Loucy (cell line): ENCODE data around the gene TIMM29.

Source experiments
- H2AFZ ChIP-seq: fragments of 200-600 bp; sonication (generic); 2 replicates; pipeline ENCODE4 v1.6.0; 2016; ENCODE audit warnings: antibody characterized with exemption, mild to moderate bottlenecking, low read length, moderate library complexity
- H3F3A ChIP-seq: fragments of 200-600 bp; 2 replicates; pipeline ENCODE4 v1.6.0; 2016; ENCODE audit warnings: antibody characterized with exemption, low read depth, mild to moderate bottlenecking
- H3K27me3 ChIP-seq: fragments of 200-600 bp; sonication (generic); 2 replicates; pipeline ENCODE4 v1.6.1; 2014; ENCODE audit warnings: low read length, mild to moderate bottlenecking; ENCODE audit not compliant: insufficient read depth, poor library complexity, severe bottlenecking
- H3K36me3 ChIP-seq: fragments of 200-600 bp; sonication (generic); 2 replicates; pipeline ENCODE4 v1.6.1; 2016; ENCODE audit warnings: low read length; ENCODE audit not compliant: insufficient read depth
- H3K4me1 ChIP-seq: fragments of 200-600 bp; sonication (generic); 2 replicates; pipeline ENCODE4 v1.5.1; 2014; ENCODE audit warnings: low read length, mild to moderate bottlenecking; ENCODE audit not compliant: insufficient read depth, poor library complexity, severe bottlenecking
- H3K4me2 ChIP-seq: fragments of 200-600 bp; sonication (generic); 2 replicates; pipeline ENCODE4 v1.6.0; 2014; ENCODE audit warnings: antibody characterized with exemption, low read length, low read depth, mild to moderate bottlenecking; ENCODE audit not compliant: poor library complexity, severe bottlenecking
- H3K4me3 ChIP-seq: fragments of 200-600 bp; sonication (generic); 2 replicates; pipeline ENCODE4 v1.5.1; 2014; ENCODE audit warnings: low read length, mild to moderate bottlenecking, mixed read lengths; ENCODE audit not compliant: poor library complexity, severe bottlenecking
- H3K79me2 ChIP-seq: fragments of 200-600 bp; sonication (generic); 2 replicates; pipeline ENCODE4 v1.6.1; 2014; ENCODE audit warnings: low read length; ENCODE audit not compliant: insufficient read depth
- H3K9ac ChIP-seq: fragments of 200-600 bp; sonication (generic); 2 replicates; pipeline ENCODE4 v1.6.0; 2014; ENCODE audit warnings: mild to moderate bottlenecking, low read depth, low read length, moderate library complexity; ENCODE audit not compliant: poor library complexity, severe bottlenecking
- H3K9me2 ChIP-seq: fragments of 200-600 bp; sonication (generic); replicated peaks from 2 replicates; pipeline ENCODE4 v1.6.1; 2016; ENCODE audit warnings: low read depth, low read length, mixed read lengths
- H3K9me3 ChIP-seq: fragments of 200-600 bp; sonication (generic); 2 replicates; pipeline ENCODE4 v1.6.1; 2014; ENCODE audit warnings: mild to moderate bottlenecking, antibody characterized with exemption, low read length, low read depth; ENCODE audit not compliant: insufficient read depth
- H4K20me1 ChIP-seq: fragments of 200-600 bp; sonication (generic); 2 replicates; pipeline ENCODE4 v1.6.0; 2014; ENCODE audit warnings: antibody characterized with exemption, low read length, mild to moderate bottlenecking; ENCODE audit not compliant: insufficient read depth, poor library complexity, severe bottlenecking
- CTCF ChIP-seq: fragments of 200-600 bp; sonication (generic); conservative IDR thresholded peaks from 2 replicates; pipeline ENCODE4 v1.5.1; 2014; ENCODE audit warnings: mild to moderate bottlenecking, antibody characterized with exemption, low read length
- EZH2phosphoT487 ChIP-seq: fragments of 200-600 bp; IDR thresholded peaks from 2 replicates; pipeline ENCODE4 v1.6.1; 2018; ENCODE audit warnings: antibody characterized with exemption, mild to moderate bottlenecking, moderate library complexity, borderline replicate concordance

TIMM29 gene

DNA sequence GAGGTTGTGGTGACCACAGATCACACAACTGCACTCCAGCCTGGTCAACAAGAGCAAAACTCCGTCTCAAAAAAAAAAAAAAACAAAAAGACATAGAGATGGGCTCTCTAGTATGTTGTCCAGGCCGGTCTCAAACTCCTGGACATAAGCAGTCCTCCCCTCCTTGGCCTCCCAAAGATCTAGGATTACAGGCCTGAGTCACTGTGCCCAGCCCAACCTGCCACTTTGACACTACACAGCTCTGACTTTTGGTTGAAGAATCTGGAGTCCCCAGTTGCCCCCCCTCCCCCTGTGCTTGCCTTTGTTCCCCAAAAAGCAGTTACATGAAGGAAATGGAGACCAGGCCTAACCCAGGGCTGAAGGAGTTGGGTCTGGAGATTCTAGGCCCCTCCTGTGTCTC lies 44.3 kb upstream of the TIMM29 start:
- H3F3A ChIP-seq = no peaks in the 10 kb centered on the region
- no peak overlapping the region for H3K4me2 ChIP-seq
- H2AFZ ChIP-seq = no peak overlapping the region
- no peaks in the 10 kb centered on the region for H3K4me1 ChIP-seq
- no peaks in the 10 kb centered on the region for H3K9me2 ChIP-seq
- H3K27me3 ChIP-seq = no peaks in the 10 kb centered on the region
- peaks cover 59% of the 10 kb centered on the region for H3K79me2 ChIP-seq
- H3K4me3 ChIP-seq = no peak overlapping the region
- TF ChIP-seq EZH2phosphoT487 = no peak
- TF ChIP-seq CTCF = no peak
- H3K9ac ChIP-seq = no peak overlapping the region
- peaks cover 11% of the 10 kb centered on the region for H4K20me1 ChIP-seq
- H3K36me3 ChIP-seq = no peaks in the 10 kb centered on the region
- no peaks in the 10 kb centered on the region for H3K9me3 ChIP-seq

GRCh38 chr19:10885201-10886169 lies 43.1 kb upstream of the TIMM29 start:
- no peaks in the 10 kb centered on the region for H3K36me3 ChIP-seq
- H3F3A ChIP-seq = no peaks in the 10 kb centered on the region
- H3K9me2 ChIP-seq = no peaks in the 10 kb centered on the region
- H2AFZ ChIP-seq = no peak overlapping the region
- no peak for TF ChIP-seq CTCF
- no peak for TF ChIP-seq EZH2phosphoT487
- H3K9me3 ChIP-seq = no peaks in the 10 kb centered on the region
- no peak overlapping the region for H3K9ac ChIP-seq
- no peaks in the 10 kb centered on the region for H3K27me3 ChIP-seq
- H3K4me1 ChIP-seq = no peaks in the 10 kb centered on the region
- no peak overlapping the region for H3K4me3 ChIP-seq
- no peak overlapping the region for H3K4me2 ChIP-seq
- peaks cover 7% of the 10 kb centered on the region for H4K20me1 ChIP-seq
- H3K79me2 ChIP-seq = peaks cover 47% of the 10 kb centered on the region

- H3K9ac ChIP-seq = no peak overlapping the region
- TF ChIP-seq CTCF (no peak), EZH2phosphoT487 (no peak)
- H3K4me1 ChIP-seq = no peaks in the 10 kb centered on the region
- no peaks in the 10 kb centered on the region for H3K27me3 ChIP-seq
- H3F3A ChIP-seq = no peaks in the 10 kb centered on the region
- no peaks in the 10 kb centered on the region for H3K9me2 ChIP-seq
- H2AFZ ChIP-seq = no peak overlapping the region
- no peak overlapping the region for H3K4me2 ChIP-seq
- H4K20me1 ChIP-seq = peaks cover 6% of the 10 kb centered on the region
- H3K79me2 ChIP-seq = peaks cover 46% of the 10 kb centered on the region; the same call in 1 of the 2 replicates
- no peaks in the 10 kb centered on the region for H3K9me3 ChIP-seq
- no peaks in the 10 kb centered on the region for H3K36me3 ChIP-seq
- no peak overlapping the region for H3K4me3 ChIP-seq
These were observed 40.8 kb upstream of the TIMM29 start for GRCh38 chr19:10887616-10888367.
